ENCODE results near the gene PTPRT. TPM values are rescaled to one million over a fixed set of nuclear protein-coding genes. Genes with fewer than 3 reads are reported as not detected.

Gene PTPRT
- total and polyA plus RNA-seq, 2 of the 4 experiments (the other 2 are of a cell fraction) = not detected

DNA sequence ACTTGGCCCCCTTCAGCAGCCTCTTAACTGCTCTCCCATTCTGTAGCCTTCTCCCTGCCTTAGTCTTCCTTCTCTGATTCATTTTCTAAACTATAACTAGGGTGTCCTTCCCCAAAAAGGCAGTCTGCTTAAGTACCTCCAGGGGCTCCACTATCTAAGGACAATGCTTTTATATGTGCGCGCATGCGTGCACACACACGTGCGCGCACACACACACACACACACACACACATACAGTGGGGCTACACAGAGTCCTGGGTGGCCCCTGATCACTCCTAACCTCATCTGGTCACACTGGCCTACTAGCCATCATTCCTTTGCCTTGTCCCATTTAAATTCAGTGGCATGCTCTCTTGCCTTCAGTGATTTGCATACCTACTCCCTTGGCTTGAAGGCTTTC, 917.2 kb downstream of the PTPRT start:
- Histone ChIP-seq H3K9me1 (ENCODE audit: insufficient read depth, low read length) (no peaks in the 10 kb centered on the region), H3K79me1 (ENCODE audit: low read depth in 1 of 2, low read length in 2 of 2) (no peaks in the 10 kb centered on the region), H2BK5ac (ENCODE audit: low read depth, low read length, poor library complexity, severe bottlenecking) (no peak overlapping the region), H4K20me1 (ENCODE audit: insufficient read depth, low read length) (no peaks in the 10 kb centered on the region), H3K4me1 (ENCODE audit: control insufficient read depth, insufficient read depth, low read length) (no peaks in the 10 kb centered on the region), H3K23ac (ENCODE audit: low read depth, low read length) (no peak overlapping the region), H2BK15ac (ENCODE audit: low read depth, low read length) (no peak overlapping the region), H3K36me3 (ENCODE audit: control insufficient read depth, insufficient read depth, low read length) (no peaks in the 10 kb centered on the region), H3K4me2 (ENCODE audit: low read depth, low read length) (no peak overlapping the region), H2AK5ac (ENCODE audit: low read depth, low read length) (no peak overlapping the region), H3K18ac (ENCODE audit: low read depth, low read length) (no peak overlapping the region), H3K27ac (ENCODE audit: insufficient read depth, low read length) (no peak overlapping the region), H4K8ac (ENCODE audit: low read depth in 2 of 2, low read length in 2 of 2) (no peak overlapping the region), H3K4ac (ENCODE audit: low read depth, low read length) (no peak overlapping the region), H3K4me3 (ENCODE audit: insufficient read depth, low read depth, low read length) (no peak overlapping the region), H2AFZ (replicated peaks; ENCODE audit: low read length, poor library complexity) (no peak overlapping the region), H4K91ac (ENCODE audit: insufficient read depth, low read depth, low read length) (no peak overlapping the region), H3K56ac (ENCODE audit: extremely low read depth, insufficient read depth, low read length) (no peak overlapping the region), H3K9ac (ENCODE audit: low read depth, low read length) (no peak overlapping the region), H3K9me3 (ENCODE audit: control insufficient read depth, insufficient read depth, low read length) (peaks cover 27% of the 10 kb centered on the region), H2BK120ac (ENCODE audit: low read depth, low read length) (no peak overlapping the region), H4K5ac (ENCODE audit: low read depth, low read length) (no peak overlapping the region), H2BK20ac (ENCODE audit: low read depth, low read length) (no peak overlapping the region), H2AK9ac (replicated peaks; ENCODE audit: low read depth, low read length, poor library complexity) (no peak overlapping the region), H3K27me3 (ENCODE audit: control insufficient read depth, insufficient read depth, low read length) (no peaks in the 10 kb centered on the region), H3K14ac (replicated peaks; ENCODE audit: low read depth, low read length) (no peak overlapping the region)
- dilution Hi-C loops (cut with HindIII; ENCODE audit: low sequenced_read_pairs, unreplicated experiment) = no loop called here
- BruUV-seq (replicated peaks) = no TSS peak
- 88% methylated on average over 6 of the region's 6 CpGs; no CpG with 5 or more reads in 1 of the 2 experiments for WGBS, 2 experiments (ENCODE audit: extremely low coverage in 2 of 2, insufficient read length in 1 of 2)
- no peak for TF ChIP-seq SMC3 (IDR thresholded peaks at IDR 0.05; ENCODE audit: low read depth, low read length)
- TF ChIP-seq, protein P1, sequence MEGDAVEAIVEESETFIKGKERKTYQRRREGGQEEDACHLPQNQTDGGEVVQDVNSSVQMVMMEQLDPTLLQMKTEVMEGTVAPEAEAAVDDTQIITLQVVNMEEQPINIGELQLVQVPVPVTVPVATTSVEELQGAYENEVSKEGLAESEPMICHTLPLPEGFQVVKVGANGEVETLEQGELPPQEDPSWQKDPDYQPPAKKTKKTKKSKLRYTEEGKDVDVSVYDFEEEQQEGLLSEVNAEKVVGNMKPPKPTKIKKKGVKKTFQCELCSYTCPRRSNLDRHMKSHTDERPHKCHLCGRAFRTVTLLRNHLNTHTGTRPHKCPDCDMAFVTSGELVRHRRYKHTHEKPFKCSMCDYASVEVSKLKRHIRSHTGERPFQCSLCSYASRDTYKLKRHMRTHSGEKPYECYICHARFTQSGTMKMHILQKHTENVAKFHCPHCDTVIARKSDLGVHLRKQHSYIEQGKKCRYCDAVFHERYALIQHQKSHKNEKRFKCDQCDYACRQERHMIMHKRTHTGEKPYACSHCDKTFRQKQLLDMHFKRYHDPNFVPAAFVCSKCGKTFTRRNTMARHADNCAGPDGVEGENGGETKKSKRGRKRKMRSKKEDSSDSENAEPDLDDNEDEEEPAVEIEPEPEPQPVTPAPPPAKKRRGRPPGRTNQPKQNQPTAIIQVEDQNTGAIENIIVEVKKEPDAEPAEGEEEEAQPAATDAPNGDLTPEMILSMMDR (conservative IDR thresholded peaks at IDR 0.05; ENCODE audit: low read depth, low read length) = no peak
- no peak for TF ChIP-seq FOS (IDR thresholded peaks at IDR 0.05; ENCODE audit: low read depth, low read length)
- no peak for TF ChIP-seq CEBPB (IDR thresholded peaks at IDR 0.05; ENCODE audit: low read depth, low read length)
- no peak for TF ChIP-seq RCOR1 (IDR thresholded peaks at IDR 0.05; ENCODE audit: insufficient replicate concordance, low read length)
- no peak for TF ChIP-seq MAFK (IDR thresholded peaks at IDR 0.05; ENCODE audit: low read depth, low read length)
- TF ChIP-seq, protein P2, sequence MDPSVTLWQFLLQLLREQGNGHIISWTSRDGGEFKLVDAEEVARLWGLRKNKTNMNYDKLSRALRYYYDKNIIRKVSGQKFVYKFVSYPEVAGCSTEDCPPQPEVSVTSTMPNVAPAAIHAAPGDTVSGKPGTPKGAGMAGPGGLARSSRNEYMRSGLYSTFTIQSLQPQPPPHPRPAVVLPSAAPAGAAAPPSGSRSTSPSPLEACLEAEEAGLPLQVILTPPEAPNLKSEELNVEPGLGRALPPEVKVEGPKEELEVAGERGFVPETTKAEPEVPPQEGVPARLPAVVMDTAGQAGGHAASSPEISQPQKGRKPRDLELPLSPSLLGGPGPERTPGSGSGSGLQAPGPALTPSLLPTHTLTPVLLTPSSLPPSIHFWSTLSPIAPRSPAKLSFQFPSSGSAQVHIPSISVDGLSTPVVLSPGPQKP (IDR thresholded peaks at IDR 0.05; ENCODE audit: borderline replicate concordance, low read depth, low read length) = no peak
- TF ChIP-seq POLR2A (IDR thresholded peaks at IDR 0.05; ENCODE audit: low read depth, low read length) = no peak
- TF ChIP-seq MAZ (IDR thresholded peaks at IDR 0.05; ENCODE audit: borderline replicate concordance, low read depth, low read length) = no peak
- POLR2A ChIA-PET (ENCODE audit: unreplicated experiment) = no interaction called here
- no peak for DNase-seq
- intact Hi-C loops (cut with micrococcal nuclease) = no loop called here
- no peak for ATAC-seq (ENCODE audit: low read depth)
- in situ Hi-C loops (cut with MboI; ENCODE audit: low sequenced_read_pairs) = no loop called here
- CTCF ChIA-PET = no interaction called here

All from IMR-90 (cell line).